Natural killer cell (primary cell): ENCODE results near the gene PSMB2. TPM values are rescaled to one million over a fixed set of nuclear protein-coding genes. Genes with fewer than 3 reads are reported as not detected.

Experiments used
- ATAC-seq, 3 donors: fragments of 150-1000 bp in 2 of 3; fragments of 200-7000 bp in 1 of 3; cut with Tn5 transposase; 1 replicate in 1 of 3; 2 replicates in 2 of 3; pipeline ENCODE4 v1.10.0; 2021; ENCODE audit warnings: mild to moderate bottlenecking in 2 of 3, moderate library complexity in 2 of 3
- DNase-seq, 2 donors: peaks; one replicate each; pipeline versions ENCODE4 v3.0.0 to v3.0.0-alpha.2; 2013 to 2021; ENCODE audit warnings: mixed read lengths in 1 of 2
- H3K27ac ChIP-seq: one replicate; pipeline ENCODE4 v1.5.1; 2013; ENCODE audit warnings: mild to moderate bottlenecking, low read length
- H3K27me3 ChIP-seq: one replicate; pipeline ENCODE4 v1.6.1; 2013; ENCODE audit warnings: low read length; ENCODE audit not compliant: control insufficient read depth, insufficient read depth
- H3K36me3 ChIP-seq: one replicate; pipeline ENCODE4 v1.6.1; 2013; ENCODE audit warnings: low read length; ENCODE audit not compliant: control insufficient read depth, insufficient read depth
- H3K4me1 ChIP-seq: one replicate; pipeline ENCODE4 v1.6.1; 2013; ENCODE audit warnings: low read length; ENCODE audit not compliant: control insufficient read depth, insufficient read depth
- H3K4me3 ChIP-seq: one replicate; pipeline ENCODE4 v1.5.1; 2013; ENCODE audit warnings: low read length
- H3K9me3 ChIP-seq: one replicate; pipeline ENCODE4 v1.6.1; 2013; ENCODE audit warnings: low read length; ENCODE audit not compliant: control insufficient read depth, insufficient read depth
- H3K27ac Mint-ChIP-seq, 2 donors: one replicate each; pipeline ENCODE4 v1.8.0; 2022; ENCODE audit warnings: mild to moderate bottlenecking in 2 of 2, mixed read lengths in 2 of 2, moderate library complexity in 1 of 2
- H3K27me3 Mint-ChIP-seq, 2 donors: one replicate each; pipeline ENCODE4 v1.8.0; 2022; ENCODE audit warnings: low read depth in 2 of 2, mixed read lengths in 2 of 2
- H3K36me3 Mint-ChIP-seq: one replicate; pipeline ENCODE4 v1.8.0; 2022; ENCODE audit warnings: mixed read lengths
- H3K4me1 Mint-ChIP-seq, 2 donors: one replicate each; pipeline ENCODE4 v1.8.0; 2022; ENCODE audit warnings: mixed read lengths in 2 of 2
- H3K4me3 Mint-ChIP-seq: one replicate; pipeline ENCODE4 v1.8.0; 2022; ENCODE audit warnings: mild to moderate bottlenecking, moderate library complexity, mixed read lengths
- H3K9me3 Mint-ChIP-seq, 2 donors: one replicate each; pipeline ENCODE4 v1.8.0; 2022; ENCODE audit warnings: mixed read lengths in 2 of 2
- CTCF ChIP-seq: fragments of 200-600 bp; IDR thresholded peaks from one replicate; pipeline ENCODE4 v1.8.0; 2022; ENCODE audit warnings: antibody characterized with exemption
- WGBS: methylation state at CpG from one replicate; pipeline ENCODE4 v1.1.7; 2013; ENCODE audit warnings: missing lambda C conversion rate; ENCODE audit not compliant: insufficient coverage; 5-methylcytosine and 5-hydroxymethylcytosine counted together
- intact Hi-C: fragments of 100-400 bp; cut with micrococcal nuclease; formaldehyde crosslinking; loops from one replicate; pipeline ENCODE4 v1.14.2; 2022
- total RNA-seq, 4 donors: library from RNA; stranded (reverse); fragments of 120-200 nt in 1 of 4; gene quantifications; one replicate each; pipeline versions ENCODE4 v1.2.3 to v1.2.4, GENCODE V29; 2013 to 2022

PSMB2 gene
- total RNA-seq, 3 donors from 2014 or later (not counting 1 experiment from before 2014, with no cell fraction given) = 37.0 to 45.0 (median 37.3) TPM

DNA sequence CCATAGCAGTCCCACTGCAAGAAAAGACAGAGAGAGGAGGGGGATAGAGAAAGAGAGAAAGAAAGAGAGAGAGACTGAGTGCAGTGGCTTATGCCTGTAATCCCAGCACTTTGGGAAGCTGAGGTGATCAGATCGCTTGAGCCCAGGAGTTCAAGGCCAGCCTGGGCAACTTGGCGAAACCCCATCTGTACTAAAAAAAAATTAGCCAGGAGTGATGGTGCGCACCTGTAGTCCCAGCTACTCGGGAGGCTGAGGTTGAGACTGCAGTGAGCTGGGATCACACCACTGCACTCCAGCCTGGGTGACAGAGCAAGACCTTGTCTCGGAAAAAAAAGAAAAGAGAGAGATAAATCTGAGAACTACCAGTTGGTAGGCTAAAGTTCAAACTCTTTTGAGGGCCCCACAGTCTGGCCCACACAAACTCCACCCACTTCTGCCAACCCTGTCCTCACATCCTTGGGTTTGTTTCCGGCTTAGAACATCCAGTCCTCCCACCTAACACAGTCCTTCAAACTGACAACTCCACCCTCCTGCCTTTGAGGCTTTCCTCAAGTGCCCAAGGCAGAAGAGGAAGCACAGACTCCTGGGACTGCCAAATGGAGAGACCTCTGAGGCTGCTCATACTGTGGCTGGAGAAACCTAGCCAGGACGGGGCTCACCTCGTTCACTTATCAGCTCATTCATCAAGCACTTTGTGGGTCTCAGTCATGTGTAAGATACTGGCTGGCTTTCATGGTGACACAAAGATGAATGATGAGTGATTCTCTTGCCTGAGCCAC is 48.1 kb downstream of the PSMB2 start:
- Mint-ChIP-seq H3K27me3 (no peaks in the 10 kb centered on the region), H3K9me3 (no peaks in the 10 kb centered on the region), H3K27ac (peak overlapping the region; percentile 58 to 83), H3K4me3 (no peak overlapping the region), H3K4me1 (peaks cover 16 to 43% of the 10 kb centered on the region in 2 donors), H3K36me3 (no peaks in the 10 kb centered on the region)
- Histone ChIP-seq H3K36me3 (peaks cover 9% of the 10 kb centered on the region), H3K9me3 (no peaks in the 10 kb centered on the region), H3K4me3 (no peak overlapping the region), H3K27ac (peak overlapping the region; percentile 16), H3K27me3 (no peaks in the 10 kb centered on the region), H3K4me1 (peaks cover 13% of the 10 kb centered on the region)
- TF ChIP-seq CTCF = no peak
- ATAC-seq (peak in 1 of 3 donors; percentile 40), DNase-seq (no peak)
- intact Hi-C loops = no loop called here
- 66% methylated on average over 8 of the region's 8 CpGs for WGBS

GRCh38 chr1:35591211-35591610 is 50.1 kb downstream of the PSMB2 start:
- peaks cover 9% of the 10 kb centered on the region for H3K36me3 ChIP-seq
- peaks cover 20 to 49% of the 10 kb centered on the region in 2 donors for H3K4me1 Mint-ChIP-seq
- H3K27ac ChIP-seq = no peak overlapping the region
- intact Hi-C loops = no loop called here
- H3K4me3 ChIP-seq = no peak overlapping the region
- H3K36me3 Mint-ChIP-seq = no peaks in the 10 kb centered on the region
- TF ChIP-seq CTCF = no peak
- no peak overlapping the region for H3K27ac Mint-ChIP-seq
- H3K4me3 Mint-ChIP-seq = no peak overlapping the region
- no peaks in the 10 kb centered on the region for H3K27me3 Mint-ChIP-seq
- H3K27me3 ChIP-seq = no peaks in the 10 kb centered on the region
- DNase-seq = no peak
- no peaks in the 10 kb centered on the region for H3K9me3 ChIP-seq
- no peak for ATAC-seq
- peaks cover 13% of the 10 kb centered on the region for H3K4me1 ChIP-seq
- 94% methylated on average over 8 of the region's 8 CpGs for WGBS
- no peaks in the 10 kb centered on the region for H3K9me3 Mint-ChIP-seq

DNA sequence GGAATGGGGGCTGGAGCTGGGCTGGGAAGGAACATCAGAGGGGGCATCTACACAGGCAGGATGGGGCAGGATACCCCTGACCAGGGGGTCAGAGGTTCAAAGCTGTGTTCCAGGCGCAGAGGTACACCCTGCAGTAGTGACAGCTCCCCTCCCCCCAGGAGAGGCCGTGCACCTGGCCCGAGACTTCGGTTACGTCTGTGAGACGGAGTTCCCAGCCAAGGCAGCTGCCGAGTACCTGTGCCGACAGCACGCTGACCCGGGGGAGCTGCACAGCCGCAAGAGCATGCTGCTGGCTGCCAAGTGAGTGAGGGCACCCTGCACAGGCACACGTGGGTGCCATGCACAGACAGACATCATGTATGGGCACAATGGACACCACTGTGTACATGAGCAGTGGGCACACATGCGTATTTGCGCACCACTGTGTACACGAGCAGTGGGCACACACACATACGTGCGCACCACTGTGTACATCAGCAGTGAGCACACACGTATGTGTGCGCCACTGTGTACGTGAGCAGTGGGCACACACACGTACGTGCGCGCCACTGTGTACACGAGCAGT is 50.8 kb downstream of the PSMB2 start:
- no peak overlapping the region for H3K4me3 ChIP-seq
- H3K4me3 Mint-ChIP-seq = no peak overlapping the region
- no peak overlapping the region for H3K27ac Mint-ChIP-seq
- H3K9me3 ChIP-seq = no peaks in the 10 kb centered on the region
- H3K9me3 Mint-ChIP-seq = no peaks in the 10 kb centered on the region
- 96% methylated on average over 25 of the region's 25 CpGs for WGBS
- intact Hi-C loops = no loop called here
- H3K4me1 Mint-ChIP-seq = peaks cover 25 to 48% of the 10 kb centered on the region in 2 donors
- DNase-seq (no peak), ATAC-seq (no peak)
- peaks cover 13% of the 10 kb centered on the region for H3K4me1 ChIP-seq
- H3K27me3 ChIP-seq = no peaks in the 10 kb centered on the region
- no peaks in the 10 kb centered on the region for H3K36me3 Mint-ChIP-seq
- TF ChIP-seq CTCF = no peak
- no peaks in the 10 kb centered on the region for H3K27me3 Mint-ChIP-seq
- no peak overlapping the region for H3K27ac ChIP-seq
- H3K36me3 ChIP-seq = peaks cover 9% of the 10 kb centered on the region
